OCI-LY1 (cell line): ENCODE data around the gene E4F1.

ENCODE experiments used
- H2AFZ ChIP-seq: fragments of 200-600 bp; sonication (generic), shearing (Covaris generic); 2 replicates; pipeline ENCODE4 v1.6.0; 2014; ENCODE audit warnings: antibody characterized with exemption, mild to moderate bottlenecking, low read length
- H3F3A ChIP-seq: fragments of 200-600 bp; sonication (generic), shearing (Covaris generic); 2 replicates; pipeline ENCODE4 v1.6.0; 2014; ENCODE audit warnings: mild to moderate bottlenecking, antibody characterized with exemption, low read length, moderate library complexity; ENCODE audit not compliant: insufficient read depth
- H3K27ac ChIP-seq: fragments of 200-600 bp; sonication (generic); 2 replicates; pipeline ENCODE4 v1.5.1; 2014; ENCODE audit warnings: low read length, mixed run types, mild to moderate bottlenecking, low read depth; ENCODE audit not compliant: poor library complexity, severe bottlenecking
- H3K27me3 ChIP-seq: fragments of 200-600 bp; sonication (generic); 2 replicates; pipeline ENCODE4 v1.6.0; 2014; ENCODE audit warnings: antibody characterized with exemption, mild to moderate bottlenecking, low read length, moderate library complexity; ENCODE audit not compliant: insufficient read depth
- H3K36me3 ChIP-seq: fragments of 200-600 bp; sonication (generic); 2 replicates; pipeline ENCODE4 v1.6.1; 2014; ENCODE audit warnings: mild to moderate bottlenecking, antibody characterized with exemption, low read length, moderate library complexity, mixed read lengths; ENCODE audit not compliant: insufficient read depth
- H3K4me1 ChIP-seq: fragments of 200-600 bp; sonication (generic); 2 replicates; pipeline ENCODE4 v1.5.1; 2014; ENCODE audit warnings: mild to moderate bottlenecking, low read length, moderate library complexity; ENCODE audit not compliant: insufficient read depth, severe bottlenecking
- H3K4me2 ChIP-seq: fragments of 200-600 bp; sonication (generic), shearing (Covaris generic); 2 replicates; pipeline ENCODE4 v1.6.1; 2014; ENCODE audit warnings: low read length
- H3K4me3 ChIP-seq: fragments of 200-600 bp; sonication (generic); 2 replicates; pipeline ENCODE4 v1.5.1; 2014; ENCODE audit warnings: low read length, low read depth, mild to moderate bottlenecking, mixed read lengths; ENCODE audit not compliant: poor library complexity, severe bottlenecking
- H3K79me2 ChIP-seq: fragments of 200-600 bp; shearing (Covaris generic); 2 replicates; pipeline ENCODE4 v1.6.1; 2016; ENCODE audit warnings: mixed run types, low read length, mixed read lengths; ENCODE audit not compliant: insufficient read depth
- H3K9ac ChIP-seq: fragments of 200-600 bp; sonication (generic), shearing (Covaris generic); 2 replicates; pipeline ENCODE4 v1.6.1; 2014; ENCODE audit warnings: mild to moderate bottlenecking, low read length, mixed read lengths
- H3K9me2 ChIP-seq: fragments of 200-600 bp; sonication (generic), shearing (Covaris generic); 2 replicates; pipeline ENCODE4 v1.6.1; 2014; ENCODE audit warnings: low read depth, mild to moderate bottlenecking, low read length, mixed read lengths
- H3K9me3 ChIP-seq: fragments of 200-600 bp; shearing (Covaris generic); 2 replicates; pipeline ENCODE4 v1.6.1; 2014; ENCODE audit warnings: low read length, mixed read lengths
- H4K20me1 ChIP-seq: fragments of 200-600 bp; sonication (generic), shearing (Covaris generic); 2 replicates; pipeline ENCODE4 v1.6.0; 2016; ENCODE audit warnings: mild to moderate bottlenecking, low read length; ENCODE audit not compliant: insufficient read depth
- EZH2 ChIP-seq: fragments of 200-600 bp; sonication (generic), shearing (Covaris generic); IDR thresholded peaks from 2 replicates; pipeline ENCODE4 v1.8.0; 2017; ENCODE audit warnings: borderline replicate concordance, mixed run types, mild to moderate bottlenecking, antibody characterized with exemption, low read length, moderate library complexity, mixed read lengths
- TF ChIP-seq, protein P1 (sequence below): fragments of 200-600 bp; sonication (generic), shearing (Covaris generic); IDR thresholded peaks from 2 replicates; pipeline ENCODE4 v1.5.1; 2017; ENCODE audit warnings: mild to moderate bottlenecking, antibody characterized with exemption, low read length, moderate library complexity, mixed read lengths

The E4F1 gene

GRCh38 chr16:2175454-2175853 lies 47.9 kb upstream of the E4F1 start:
- no peak overlapping the region for H2AFZ ChIP-seq
- no peaks in the 10 kb centered on the region for H3K27me3 ChIP-seq
- H3K79me2 ChIP-seq: no peaks in the 10 kb centered on the region
- no peaks in the 10 kb centered on the region for H3K4me1 ChIP-seq
- no peaks in the 10 kb centered on the region for H3F3A ChIP-seq
- no peaks in the 10 kb centered on the region for H3K9me3 ChIP-seq
- TF ChIP-seq EZH2: no peak
- TF ChIP-seq, protein P1, sequence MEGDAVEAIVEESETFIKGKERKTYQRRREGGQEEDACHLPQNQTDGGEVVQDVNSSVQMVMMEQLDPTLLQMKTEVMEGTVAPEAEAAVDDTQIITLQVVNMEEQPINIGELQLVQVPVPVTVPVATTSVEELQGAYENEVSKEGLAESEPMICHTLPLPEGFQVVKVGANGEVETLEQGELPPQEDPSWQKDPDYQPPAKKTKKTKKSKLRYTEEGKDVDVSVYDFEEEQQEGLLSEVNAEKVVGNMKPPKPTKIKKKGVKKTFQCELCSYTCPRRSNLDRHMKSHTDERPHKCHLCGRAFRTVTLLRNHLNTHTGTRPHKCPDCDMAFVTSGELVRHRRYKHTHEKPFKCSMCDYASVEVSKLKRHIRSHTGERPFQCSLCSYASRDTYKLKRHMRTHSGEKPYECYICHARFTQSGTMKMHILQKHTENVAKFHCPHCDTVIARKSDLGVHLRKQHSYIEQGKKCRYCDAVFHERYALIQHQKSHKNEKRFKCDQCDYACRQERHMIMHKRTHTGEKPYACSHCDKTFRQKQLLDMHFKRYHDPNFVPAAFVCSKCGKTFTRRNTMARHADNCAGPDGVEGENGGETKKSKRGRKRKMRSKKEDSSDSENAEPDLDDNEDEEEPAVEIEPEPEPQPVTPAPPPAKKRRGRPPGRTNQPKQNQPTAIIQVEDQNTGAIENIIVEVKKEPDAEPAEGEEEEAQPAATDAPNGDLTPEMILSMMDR: no peak
- no peak overlapping the region for H3K4me2 ChIP-seq
- no peaks in the 10 kb centered on the region for H4K20me1 ChIP-seq
- H3K4me3 ChIP-seq: no peak overlapping the region
- no peak overlapping the region for H3K27ac ChIP-seq
- H3K9ac ChIP-seq: no peak overlapping the region
- H3K36me3 ChIP-seq: peaks cover 47% of the 10 kb centered on the region
- H3K9me2 ChIP-seq: no peaks in the 10 kb centered on the region

- no peak overlapping the region for H3K9ac ChIP-seq
- H3K27me3 ChIP-seq: no peaks in the 10 kb centered on the region
- peaks cover 47% of the 10 kb centered on the region for H3K36me3 ChIP-seq
- H3K9me2 ChIP-seq: no peaks in the 10 kb centered on the region
- H3K27ac ChIP-seq: no peak overlapping the region
- no peaks in the 10 kb centered on the region for H3F3A ChIP-seq
- TF ChIP-seq, protein P1: no peak
- TF ChIP-seq EZH2: no peak
- H3K9me3 ChIP-seq: no peaks in the 10 kb centered on the region
- H4K20me1 ChIP-seq: no peaks in the 10 kb centered on the region
- no peak overlapping the region for H3K4me2 ChIP-seq
- H2AFZ ChIP-seq: no peak overlapping the region
- no peaks in the 10 kb centered on the region for H3K79me2 ChIP-seq
- no peak overlapping the region for H3K4me3 ChIP-seq
- no peaks in the 10 kb centered on the region for H3K4me1 ChIP-seq
Measured at GRCh38 chr16:2176047-2176446, 47.3 kb upstream of the E4F1 start.

- no peaks in the 10 kb centered on the region for H3K4me1 ChIP-seq
- no peak overlapping the region for H3K4me2 ChIP-seq
- H3K9me2 ChIP-seq: no peaks in the 10 kb centered on the region
- no peaks in the 10 kb centered on the region for H3K9me3 ChIP-seq
- H3K27ac ChIP-seq: no peak overlapping the region
- no peaks in the 10 kb centered on the region for H4K20me1 ChIP-seq
- no peak overlapping the region for H3K9ac ChIP-seq
- H3K79me2 ChIP-seq: no peaks in the 10 kb centered on the region
- peaks cover 47% of the 10 kb centered on the region for H3K36me3 ChIP-seq
- TF ChIP-seq, protein P1: no peak
- no peak for TF ChIP-seq EZH2
- H3K27me3 ChIP-seq: no peaks in the 10 kb centered on the region
- H3K4me3 ChIP-seq: no peak overlapping the region
- no peaks in the 10 kb centered on the region for H3F3A ChIP-seq
- H2AFZ ChIP-seq: no peak overlapping the region
Measured at GRCh38 chr16:2177101-2177500, 46.3 kb upstream of the E4F1 start.
